Fibroblast of lung (primary cell): ENCODE data around the gene TACC2. TPM values are rescaled to one million over a fixed set of nuclear protein-coding genes. Genes with fewer than 3 reads are reported as not detected.

Experiments used
- DNase-seq, 2 donors: peaks; one replicate each; pipeline versions ENCODE4 v3.0.0 to v3.0.0-alpha.2; 2010; ENCODE audit warnings: low read depth in 2 of 2
- H2AFZ ChIP-seq: 2 replicates; pipeline ENCODE4 v1.5.1; 2012; ENCODE audit warnings: low read length, control low read depth, inconsistent platforms
- H3K27ac ChIP-seq: 2 replicates; pipeline ENCODE4 v1.5.1; 2011; ENCODE audit warnings: low read length, control low read depth; ENCODE audit not compliant: insufficient read depth
- H3K27me3 ChIP-seq: 2 replicates; pipeline ENCODE4 v1.5.1; 2011; ENCODE audit warnings: mild to moderate bottlenecking, low read length; ENCODE audit not compliant: control insufficient read depth, insufficient read depth
- H3K36me3 ChIP-seq: 2 replicates; pipeline ENCODE4 v1.5.1; 2011; ENCODE audit warnings: low read length; ENCODE audit not compliant: control insufficient read depth, insufficient read depth
- H3K4me1 ChIP-seq: 2 replicates; pipeline ENCODE4 v1.5.1; 2011; ENCODE audit warnings: low read length; ENCODE audit not compliant: control insufficient read depth, insufficient read depth; ENCODE audit errors: extremely low read depth
- H3K4me2 ChIP-seq: 2 replicates; pipeline ENCODE4 v1.5.1; 2011; ENCODE audit warnings: low read length, control low read depth; ENCODE audit not compliant: insufficient read depth; ENCODE audit errors: extremely low read depth
- H3K4me3 ChIP-seq, 4 experiments: fragments of 200-600 bp in 1 of 4; sonication (generic) in 1 of 4; replicated peaks in 1 of 4; 2 replicates each; pipeline ENCODE4 v1.5.1; 2011 to 2016; ENCODE audit warnings: low read length in 4 of 4, low read depth in 3 of 4, mild to moderate bottlenecking in 3 of 4, control low read depth in 2 of 4, inconsistent platforms in 1 of 4, mixed read lengths in 1 of 4; ENCODE audit not compliant: insufficient read depth in 1 of 4; ENCODE audit errors: control extremely low read depth in 1 of 4
- H3K79me2 ChIP-seq: 2 replicates; pipeline ENCODE4 v1.5.1; 2012; ENCODE audit warnings: mild to moderate bottlenecking, low read length, inconsistent platforms; ENCODE audit not compliant: control insufficient read depth, insufficient read depth
- H3K9ac ChIP-seq: 2 replicates; pipeline ENCODE4 v1.5.1; 2011; ENCODE audit warnings: mild to moderate bottlenecking, low read length, control low read depth; ENCODE audit not compliant: insufficient read depth
- H3K9me3 ChIP-seq: 2 replicates; pipeline ENCODE4 v1.5.1; 2012; ENCODE audit warnings: low read depth, low read length; ENCODE audit not compliant: control insufficient read depth, insufficient read depth
- H4K20me1 ChIP-seq: 2 replicates; pipeline ENCODE4 v1.5.1; 2011; ENCODE audit warnings: low read length; ENCODE audit not compliant: control insufficient read depth, insufficient read depth; ENCODE audit errors: extremely low read depth
- CTCF ChIP-seq, 2 donors: IDR thresholded peaks in 1 of 2; conservative IDR thresholded peaks in 1 of 2; 1 replicate in 1 of 2; 2 replicates in 1 of 2; pipeline ENCODE4 v1.5.1; 2011 to 2012; ENCODE audit warnings: low read length in 2 of 2, control low read depth in 1 of 2, inconsistent platforms in 1 of 2, low read depth in 1 of 2, mild to moderate bottlenecking in 1 of 2
- EZH2 ChIP-seq: IDR thresholded peaks from 2 replicates; pipeline ENCODE4 v1.5.1; 2012; ENCODE audit warnings: low read length, control low read depth, mild to moderate bottlenecking; ENCODE audit errors: missing control alignments
- polyA plus RNA-seq, 2 donors: library from polyadenylated mRNA; depleted of rRNA in 1 of 2; stranded (reverse) in 1 of 2; unstranded in 1 of 2; fragments of >200 nt; gene quantifications; 2 replicates each; pipeline ENCODE4 v1.2.1, GENCODE V29; 2011 to 2012; ENCODE audit warnings: missing spikeins in 1 of 2
- total RNA-seq: library from RNA; depleted of rRNA; stranded (reverse); fragments of >200 nt; gene quantifications from 2 replicates; pipeline ENCODE4 v1.2.1, GENCODE V29; 2014

The TACC2 gene
- total and polyA plus RNA-seq, 2 donors (not counting 1 experiment from before 2014, with no cell fraction given): 7.6 to 13.0 TPM

- TF ChIP-seq CTCF (conservative IDR thresholded peaks at IDR 0.05 in 1 of 2, IDR thresholded peaks at IDR 0.05 in 1 of 2; ENCODE audit: low read depth in 1 of 2, low read length in 2 of 2): no peak
- no peak for TF ChIP-seq EZH2
- no peaks in the 10 kb centered on the region for H3K36me3 ChIP-seq
- H3K79me2 ChIP-seq: no peaks in the 10 kb centered on the region
- no peak overlapping the region for H3K4me3 ChIP-seq
- no peak overlapping the region for H3K27ac ChIP-seq
- H3K27me3 ChIP-seq: no peaks in the 10 kb centered on the region
- no peak overlapping the region for H3K4me2 ChIP-seq
- no peaks in the 10 kb centered on the region for H4K20me1 ChIP-seq
- H3K9me3 ChIP-seq: no peaks in the 10 kb centered on the region
- H3K4me1 ChIP-seq: no peaks in the 10 kb centered on the region
- H3K9ac ChIP-seq: no peak overlapping the region
- no peak overlapping the region for H2AFZ ChIP-seq
- DNase-seq: no peak
Measured at GRCh38 chr10:121949451-121949850, 39.5 kb upstream of the TACC2 start.

GRCh38 chr10:121952226-121952625 is 36.7 kb upstream of the TACC2 start:
- Histone ChIP-seq H3K4me1 (peaks cover 3% of the 10 kb centered on the region), H3K4me3 (no peak overlapping the region), H3K79me2 (no peaks in the 10 kb centered on the region), H4K20me1 (no peaks in the 10 kb centered on the region), H3K9me3 (no peaks in the 10 kb centered on the region), H3K9ac (no peak overlapping the region), H3K27me3 (no peaks in the 10 kb centered on the region), H3K27ac (no peak overlapping the region), H2AFZ (no peak overlapping the region), H3K36me3 (no peaks in the 10 kb centered on the region), H3K4me2 (no peak overlapping the region)
- DNase-seq: peak; percentile 9 to 84
- no peak for TF ChIP-seq EZH2
- no peak for TF ChIP-seq CTCF (conservative IDR thresholded peaks at IDR 0.05 in 1 of 2, IDR thresholded peaks at IDR 0.05 in 1 of 2; ENCODE audit: low read depth in 1 of 2, low read length in 2 of 2)

GRCh38 chr10:121956111-121957061 is 32.6 kb upstream of the TACC2 start:
- H3K9me3 ChIP-seq: no peaks in the 10 kb centered on the region
- no peaks in the 10 kb centered on the region for H3K79me2 ChIP-seq
- H3K27me3 ChIP-seq: no peaks in the 10 kb centered on the region
- H3K4me2 ChIP-seq: no peak overlapping the region
- no peak overlapping the region for H2AFZ ChIP-seq
- no peak overlapping the region for H3K4me3 ChIP-seq
- no peaks in the 10 kb centered on the region for H4K20me1 ChIP-seq
- no peaks in the 10 kb centered on the region for H3K36me3 ChIP-seq
- H3K9ac ChIP-seq: no peak overlapping the region
- H3K4me1 ChIP-seq: peaks cover 3% of the 10 kb centered on the region
- TF ChIP-seq EZH2 (no peak), CTCF (conservative IDR thresholded peaks at IDR 0.05 in 1 of 2, IDR thresholded peaks at IDR 0.05 in 1 of 2; ENCODE audit: low read depth in 1 of 2, low read length in 2 of 2) (no peak)
- peak; percentile 15 to 59 for DNase-seq
- no peak overlapping the region for H3K27ac ChIP-seq
